H1 (cell line): ENCODE measurements around the gene NGFR. TPM values are rescaled to one million over a fixed set of nuclear protein-coding genes. Genes with fewer than 3 reads are reported as not detected.

ENCODE experiments used
- ATF2 ChIP-seq: IDR thresholded peaks from 2 replicates; pipeline ENCODE4 v1.6.1; 2012; ENCODE audit warnings: low read length, inconsistent platforms
- ATF3 ChIP-seq: IDR thresholded peaks from 2 replicates; pipeline ENCODE4 v1.6.1; 2011; ENCODE audit warnings: low read depth, mild to moderate bottlenecking, low read length; ENCODE audit not compliant: insufficient read depth
- CHD1 ChIP-seq: IDR thresholded peaks from 2 replicates; pipeline ENCODE4 v1.6.1; 2012; ENCODE audit warnings: low read depth, low read length, improper control_type of control experiment
- E2F6 ChIP-seq: IDR thresholded peaks from 2 replicates; pipeline ENCODE4 v1.6.1; 2012; ENCODE audit warnings: inconsistent platforms
- FOSL1 ChIP-seq: IDR thresholded peaks from 2 replicates; pipeline ENCODE4 v1.6.1; 2011; ENCODE audit warnings: mild to moderate bottlenecking, low read depth, low read length, moderate library complexity; ENCODE audit not compliant: insufficient read depth
- MAFK ChIP-seq: IDR thresholded peaks from 2 replicates; pipeline ENCODE4 v1.6.1; 2012; ENCODE audit warnings: low read depth, mild to moderate bottlenecking, improper control_type of control experiment, low read length
- RFX5 ChIP-seq: IDR thresholded peaks from 2 replicates; pipeline ENCODE4 v1.6.1; 2011; ENCODE audit warnings: low read depth, low read length, improper control_type of control experiment, borderline replicate concordance
- SUZ12 ChIP-seq: fragments of 200-600 bp; sonication (generic); IDR thresholded peaks from 2 replicates; pipeline ENCODE4 v1.6.1; 2012; ENCODE audit warnings: mild to moderate bottlenecking, inconsistent platforms, low read length, moderate library complexity, mixed read lengths
- polyA plus RNA-seq, 7 experiments: library from polyadenylated mRNA; depleted of rRNA in 3 of 7; stranded (reverse) in 5 of 7; unstranded in 2 of 7; fragments of >200 nt in 5 of 7; fragments of 200-250 nt in 2 of 7; gene quantifications; 1 replicate in 5 of 7; 2 replicates in 1 of 7; 4 replicates in 1 of 7; pipeline versions ENCODE4 v1.2.1 to v1.2.3, GENCODE V29; 2011 to 2013; ENCODE audit warnings: missing spikeins in 2 of 7, mixed read lengths in 2 of 7
- total RNA-seq: library from RNA; stranded (reverse); fragmentation: NEBNext Ultra II Directional; extraction: Animal tissue kit (Norgen Biotek cat#: 25700); gene quantifications from 2 replicates; pipeline ENCODE4 v1.2.1, GENCODE V29; 2021

The NGFR gene
- total and polyA plus RNA-seq, 2 of the 8 experiments (the other 6 are each of a cell fraction or from before 2014, with no cell fraction given), result 8.1 to 10.3 TPM

GRCh38 chr17:49501496-49501895 is 6.4 kb downstream of the NGFR start (continued):
- TF ChIP-seq ATF2 (no peak), CHD1 (no peak), FOSL1 (no peak), E2F6 (no peak), SUZ12 (no peak), RFX5 (no peak), MAFK (no peak), ATF3 (no peak)
